ENCODE results near the gene EFL1.
"Not testable (repeated sequence)": the region's sequence is repeated elsewhere in the genome, so short reads cannot be mapped to it uniquely, and the experiment has no call there.

Gene EFL1

DNA sequence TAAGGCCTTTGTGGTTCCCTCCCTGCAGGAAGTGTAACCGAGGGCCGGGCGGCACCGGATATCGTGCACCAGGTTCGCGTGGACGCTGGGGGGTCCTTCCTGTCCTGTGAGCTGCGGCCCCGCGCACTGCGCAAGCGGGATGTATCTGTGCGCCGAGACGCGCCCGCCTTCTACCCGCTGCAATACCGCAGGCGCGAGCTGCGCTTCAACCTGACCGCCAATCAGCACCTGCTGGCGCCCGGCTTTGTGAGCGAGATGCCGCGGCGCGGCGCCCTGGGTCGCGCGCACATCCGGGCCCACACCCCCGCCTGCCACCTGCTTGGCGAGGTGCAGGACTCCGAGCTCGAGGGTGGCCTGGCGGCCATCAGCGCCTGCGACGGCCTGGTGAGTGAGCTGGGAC is 36.0 kb upstream of the EFL1 start:
- Histone ChIP-seq H3K9ac (ENCODE audit: low read length) (no peak overlapping the region), H3K4me1 (ENCODE audit: control insufficient read depth, insufficient read depth, low read length) (no peaks in the 10 kb centered on the region), H3K27ac (ENCODE audit: low read depth, low read length) (no peak overlapping the region), H3K27me3 (ENCODE audit: control insufficient read depth, insufficient read depth, low read length) (no peaks in the 10 kb centered on the region), H3K4me3 (ENCODE audit: low read length) (no peak overlapping the region), H3K36me3 (ENCODE audit: control insufficient read depth, insufficient read depth, low read length) (no peaks in the 10 kb centered on the region)

- Histone ChIP-seq H3K4me3 (ENCODE audit: low read length) (no peak overlapping the region), H3K9ac (ENCODE audit: low read length) (no peak overlapping the region), H3K27me3 (ENCODE audit: control insufficient read depth, insufficient read depth, low read length) (no peaks in the 10 kb centered on the region), H3K36me3 (ENCODE audit: control insufficient read depth, insufficient read depth, low read length) (no peaks in the 10 kb centered on the region), H3K27ac (ENCODE audit: low read depth, low read length) (no peak overlapping the region), H3K4me1 (ENCODE audit: control insufficient read depth, insufficient read depth, low read length) (no peaks in the 10 kb centered on the region)
Observed at GRCh38 chr15:82298032-82298431, 35.5 kb upstream of the EFL1 start.

GRCh38 chr15:82297546-82297945 is 35.0 kb upstream of the EFL1 start:
- Histone ChIP-seq H3K27me3 (ENCODE audit: control insufficient read depth, insufficient read depth, low read length) (no peaks in the 10 kb centered on the region), H3K9ac (ENCODE audit: low read length) (no peak overlapping the region), H3K36me3 (ENCODE audit: control insufficient read depth, insufficient read depth, low read length) (no peaks in the 10 kb centered on the region), H3K4me3 (ENCODE audit: low read length) (no peak overlapping the region), H3K4me1 (ENCODE audit: control insufficient read depth, insufficient read depth, low read length) (no peaks in the 10 kb centered on the region), H3K27ac (ENCODE audit: low read depth, low read length) (no peak overlapping the region)

- Histone ChIP-seq H3K36me3 (ENCODE audit: control insufficient read depth, insufficient read depth, low read length) (no peaks in the 10 kb centered on the region), H3K27ac (ENCODE audit: low read depth, low read length) (no peak overlapping the region), H3K4me3 (ENCODE audit: low read length) (no peak overlapping the region), H3K9ac (ENCODE audit: low read length) (no peak overlapping the region), H3K4me1 (ENCODE audit: control insufficient read depth, insufficient read depth, low read length) (no peaks in the 10 kb centered on the region), H3K27me3 (ENCODE audit: control insufficient read depth, insufficient read depth, low read length) (no peaks in the 10 kb centered on the region)
Observed at GRCh38 chr15:82294061-82294690, 31.6 kb upstream of the EFL1 start.

GRCh38 chr15:82292271-82292670 is 29.7 kb upstream of the EFL1 start:
- Histone ChIP-seq H3K4me3 (ENCODE audit: low read length) (no peak overlapping the region), H3K36me3 (ENCODE audit: control insufficient read depth, insufficient read depth, low read length) (no peaks in the 10 kb centered on the region), H3K9ac (ENCODE audit: low read length) (no peak overlapping the region), H3K4me1 (ENCODE audit: control insufficient read depth, insufficient read depth, low read length) (no peaks in the 10 kb centered on the region), H3K27me3 (ENCODE audit: control insufficient read depth, insufficient read depth, low read length) (no peaks in the 10 kb centered on the region), H3K27ac (ENCODE audit: low read depth, low read length) (no peak overlapping the region)

DNA sequence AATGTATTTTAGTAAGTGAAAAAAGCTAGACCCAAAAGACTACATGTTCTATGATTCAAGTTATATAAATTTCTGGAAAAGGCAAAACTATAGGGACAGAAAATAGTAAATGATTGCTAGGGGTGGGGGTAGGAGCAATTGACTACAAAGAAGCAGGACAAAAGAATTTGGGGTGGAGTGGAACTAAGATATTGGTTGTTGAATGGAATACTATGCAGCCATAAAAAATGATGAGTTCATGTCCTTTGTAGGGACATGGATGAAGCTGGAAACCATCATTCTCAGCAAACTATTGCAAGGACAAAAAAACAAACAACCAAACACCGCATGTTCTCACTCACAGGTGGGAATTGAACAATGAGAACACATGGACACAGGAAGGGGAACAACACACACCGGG is 25.7 kb upstream of the EFL1 start:
- not testable (repeated sequence) for H3K36me3 ChIP-seq (ENCODE audit: control insufficient read depth, insufficient read depth, low read length); H3K9ac ChIP-seq (ENCODE audit: low read length); H3K27me3 ChIP-seq (ENCODE audit: control insufficient read depth, insufficient read depth, low read length); H3K4me1 ChIP-seq (ENCODE audit: control insufficient read depth, insufficient read depth, low read length); H3K27ac ChIP-seq (ENCODE audit: low read depth, low read length); H3K4me3 ChIP-seq (ENCODE audit: low read length)

DNA sequence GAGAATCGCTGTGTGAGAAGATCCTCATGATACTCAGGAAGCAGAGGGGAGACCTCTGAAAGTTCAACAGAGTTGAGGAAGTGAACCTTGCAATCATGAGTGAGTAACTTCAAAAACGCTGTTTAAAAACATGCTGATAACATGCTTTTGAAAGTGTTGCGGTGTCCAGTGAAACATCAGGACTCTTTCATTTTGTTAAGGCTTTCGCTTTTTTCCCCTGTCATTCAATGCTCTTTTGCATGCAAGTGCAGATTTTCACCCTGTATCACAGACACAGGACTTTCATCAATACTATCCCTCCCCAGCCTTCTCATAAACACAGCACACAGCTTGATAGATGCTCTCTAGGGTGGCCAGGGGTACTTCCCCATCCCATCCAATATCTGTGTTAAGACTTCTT is 23.9 kb upstream of the EFL1 start:
- H3K9ac ChIP-seq (ENCODE audit: low read length); H3K27me3 ChIP-seq (ENCODE audit: control insufficient read depth, insufficient read depth, low read length); H3K27ac ChIP-seq (ENCODE audit: low read depth, low read length); H3K4me1 ChIP-seq (ENCODE audit: control insufficient read depth, insufficient read depth, low read length); H3K4me3 ChIP-seq (ENCODE audit: low read length); H3K36me3 ChIP-seq (ENCODE audit: control insufficient read depth, insufficient read depth, low read length): not testable (repeated sequence)

GRCh38 chr15:82284381-82284780 is 21.8 kb upstream of the EFL1 start:
- not testable (repeated sequence) for H3K27ac ChIP-seq (ENCODE audit: low read depth, low read length); H3K9ac ChIP-seq (ENCODE audit: low read length)

DNA sequence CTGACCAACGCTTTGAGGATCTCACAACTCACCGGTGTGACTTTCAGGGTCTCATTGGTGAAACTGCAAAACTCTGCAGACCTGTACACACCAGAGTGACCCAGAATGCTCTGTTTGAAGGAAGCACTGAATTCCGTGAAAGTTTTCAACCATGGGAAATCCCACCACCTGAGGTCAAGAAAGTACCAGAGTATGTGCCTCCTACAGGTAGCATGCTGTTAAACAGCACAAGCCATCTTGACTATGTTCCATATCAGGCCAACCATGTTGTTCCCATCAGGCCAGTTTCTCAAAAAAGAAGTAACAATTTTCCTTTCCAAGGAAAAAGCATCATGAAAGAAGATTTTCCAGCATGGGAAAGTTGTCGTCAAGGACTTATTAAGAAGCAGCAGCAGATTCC is 19.9 kb upstream of the EFL1 start:
- H3K4me1 ChIP-seq (ENCODE audit: control insufficient read depth, insufficient read depth, low read length), result not testable (repeated sequence)

More at GRCh38 chr15:82284381-82284780, 21.8 kb upstream of the EFL1 start:
- H3K4me3 ChIP-seq (ENCODE audit: low read length); H3K36me3 ChIP-seq (ENCODE audit: control insufficient read depth, insufficient read depth, low read length); H3K27me3 ChIP-seq (ENCODE audit: control insufficient read depth, insufficient read depth, low read length); H3K4me1 ChIP-seq (ENCODE audit: control insufficient read depth, insufficient read depth, low read length): not testable (repeated sequence)

DNA sequence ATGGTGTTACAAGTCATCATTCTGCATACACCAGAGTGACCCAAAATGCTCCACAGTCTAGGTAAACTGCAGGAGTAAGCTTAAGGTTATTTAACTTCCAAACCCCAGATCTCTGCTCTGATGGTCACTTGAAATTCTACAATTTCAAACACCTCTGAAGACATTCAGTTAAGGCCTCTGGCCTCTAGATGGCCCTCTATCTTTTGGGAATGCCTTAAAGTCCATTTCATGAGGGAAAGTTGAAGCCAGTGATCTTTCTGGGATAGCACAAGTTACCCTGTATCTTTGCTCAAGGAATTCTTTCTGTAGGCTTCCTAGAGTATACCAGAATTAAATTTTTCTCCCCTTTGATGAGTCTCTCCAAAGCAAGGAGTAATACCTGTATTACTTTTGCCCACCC is 18.7 kb upstream of the EFL1 start:
- not testable (repeated sequence) for H3K27ac ChIP-seq (ENCODE audit: low read depth, low read length); H3K4me3 ChIP-seq (ENCODE audit: low read length); H3K27me3 ChIP-seq (ENCODE audit: control insufficient read depth, insufficient read depth, low read length); H3K9ac ChIP-seq (ENCODE audit: low read length); H3K36me3 ChIP-seq (ENCODE audit: control insufficient read depth, insufficient read depth, low read length); H3K4me1 ChIP-seq (ENCODE audit: control insufficient read depth, insufficient read depth, low read length)

More for the DNA sequence above, 19.9 kb upstream of the EFL1 start:
- not testable (repeated sequence) for H3K27me3 ChIP-seq (ENCODE audit: control insufficient read depth, insufficient read depth, low read length); H3K27ac ChIP-seq (ENCODE audit: low read depth, low read length); H3K9ac ChIP-seq (ENCODE audit: low read length); H3K36me3 ChIP-seq (ENCODE audit: control insufficient read depth, insufficient read depth, low read length); H3K4me3 ChIP-seq (ENCODE audit: low read length)

DNA sequence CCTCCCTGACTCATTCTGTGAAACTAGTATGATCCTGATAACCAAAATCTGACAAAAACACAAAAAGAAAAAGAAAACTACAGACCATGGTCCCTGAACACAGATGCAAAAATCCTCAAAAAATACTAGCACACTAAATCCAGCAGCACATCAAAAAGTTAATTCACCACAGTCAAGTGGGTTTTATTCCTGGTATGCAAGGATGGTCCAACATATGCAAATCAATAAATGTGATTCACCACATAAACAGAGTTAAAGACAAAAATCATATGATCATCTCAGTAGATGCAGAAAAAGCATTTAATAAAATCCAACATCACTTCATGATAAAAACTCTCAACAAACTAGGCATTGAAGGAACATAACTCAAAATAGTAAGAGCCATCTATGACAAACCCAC is 12.9 kb upstream of the EFL1 start:
- Histone ChIP-seq H3K4me3 (ENCODE audit: low read length) (no peak overlapping the region), H3K36me3 (ENCODE audit: control insufficient read depth, insufficient read depth, low read length) (no peaks in the 10 kb centered on the region), H3K27ac (ENCODE audit: low read depth, low read length) (no peak overlapping the region), H3K27me3 (ENCODE audit: control insufficient read depth, insufficient read depth, low read length) (no peaks in the 10 kb centered on the region), H3K4me1 (ENCODE audit: control insufficient read depth, insufficient read depth, low read length) (no peaks in the 10 kb centered on the region), H3K9ac (ENCODE audit: low read length) (no peak overlapping the region)

- Histone ChIP-seq H3K27me3 (ENCODE audit: control insufficient read depth, insufficient read depth, low read length) (no peaks in the 10 kb centered on the region), H3K9ac (ENCODE audit: low read length) (no peak overlapping the region), H3K4me1 (ENCODE audit: control insufficient read depth, insufficient read depth, low read length) (no peaks in the 10 kb centered on the region), H3K27ac (ENCODE audit: low read depth, low read length) (no peak overlapping the region), H3K36me3 (ENCODE audit: control insufficient read depth, insufficient read depth, low read length) (no peaks in the 10 kb centered on the region), H3K4me3 (ENCODE audit: low read length) (no peak overlapping the region)
Observed at GRCh38 chr15:82272154-82272553, 9.6 kb upstream of the EFL1 start.

DNA sequence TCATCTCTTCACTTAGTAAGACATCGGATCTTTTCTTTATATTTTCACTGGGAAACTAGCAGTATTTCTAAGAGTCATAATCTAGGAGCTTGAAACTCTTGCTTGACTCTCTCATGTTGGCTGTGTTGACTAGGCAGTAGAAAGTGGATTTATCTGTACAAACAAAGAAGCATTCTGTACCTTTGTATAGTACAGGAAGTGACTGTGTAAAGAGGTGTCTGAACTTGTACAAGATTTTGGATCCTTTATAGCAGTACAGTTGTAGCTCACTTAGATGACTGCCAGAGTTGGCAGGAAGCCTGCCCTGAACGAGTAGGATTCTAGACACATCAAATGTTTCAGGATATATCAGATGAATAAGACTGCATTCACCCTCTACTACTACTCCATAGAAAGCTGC is 5.9 kb upstream of the EFL1 start:
- H3K27ac ChIP-seq (ENCODE audit: low read depth, low read length); H3K4me3 ChIP-seq (ENCODE audit: low read length); H3K27me3 ChIP-seq (ENCODE audit: control insufficient read depth, insufficient read depth, low read length); H3K4me1 ChIP-seq (ENCODE audit: control insufficient read depth, insufficient read depth, low read length); H3K9ac ChIP-seq (ENCODE audit: low read length); H3K36me3 ChIP-seq (ENCODE audit: control insufficient read depth, insufficient read depth, low read length): not testable (repeated sequence)

Measured in rectal smooth muscle tissue (tissue), 1 donor.